ENCODE measurements around the gene ZBTB46. TPM values are rescaled to one million over a fixed set of nuclear protein-coding genes. Genes with fewer than 3 reads are reported as not detected.
"Not testable (repeated sequence)": the region's sequence is repeated elsewhere in the genome, so short reads cannot be mapped to it uniquely, and the experiment has no call there.

Gene ZBTB46
- total RNA-seq, 1 donor from 2014 or later = 0.84 TPM

GRCh38 chr20:63731410-63731809 lies 99.7 kb downstream of the ZBTB46 start:
- peaks cover 36% of the 10 kb centered on the region for H3K4me1 Mint-ChIP-seq
- peaks cover 41% of the 10 kb centered on the region for H3K36me3 Mint-ChIP-seq (ENCODE audit: low read depth)
- peaks cover 3% of the 10 kb centered on the region for H3K9me3 Mint-ChIP-seq
- no peak overlapping the region for H3K4me3 Mint-ChIP-seq
- H3K27ac Mint-ChIP-seq = no peak overlapping the region
- H3K27me3 Mint-ChIP-seq = no peaks in the 10 kb centered on the region
- intact Hi-C loops (cut with micrococcal nuclease) = loop anchor here (5.0 to 10.0 kb wide), 2 partner anchors 94 to 243 kb away; partner anchors contain the start of gene SAMD10
- DNase-seq = no peak

GRCh38 chr20:63730189-63730733 lies 100.8 kb downstream of the ZBTB46 start:
- not testable (repeated sequence) for H3K27ac Mint-ChIP-seq, H3K4me3 Mint-ChIP-seq, H3K27me3 Mint-ChIP-seq, H3K9me3 Mint-ChIP-seq
- Mint-ChIP-seq H3K4me1 (peaks cover 33% of the 10 kb centered on the region), H3K36me3 (ENCODE audit: low read depth) (peaks cover 42% of the 10 kb centered on the region)
- DNase-seq = peak; percentile 65
- intact Hi-C loops (cut with micrococcal nuclease) = loop anchor here (1.0 to 10.0 kb wide), 3 partner anchors 23 to 245 kb away; partner anchors contain the start of genes ARFRP1 and SAMD10

GRCh38 chr20:63722967-63723622 lies 108.0 kb downstream of the ZBTB46 start:
- Mint-ChIP-seq H3K36me3 (ENCODE audit: low read depth) (peaks cover 65% of the 10 kb centered on the region), H3K9me3 (peaks cover 13% of the 10 kb centered on the region), H3K4me1 (peaks cover 23% of the 10 kb centered on the region)
- intact Hi-C loops (cut with micrococcal nuclease); H3K27ac Mint-ChIP-seq; H3K27me3 Mint-ChIP-seq; H3K4me3 Mint-ChIP-seq; DNase-seq: not testable (repeated sequence)

GRCh38 chr20:63718996-63719395 lies 112.1 kb downstream of the ZBTB46 start:
- Mint-ChIP-seq H3K36me3 (ENCODE audit: low read depth) (peaks cover 75% of the 10 kb centered on the region), H3K27me3 (no peaks in the 10 kb centered on the region), H3K27ac (no peak overlapping the region), H3K4me3 (no peak overlapping the region), H3K9me3 (peaks cover 14% of the 10 kb centered on the region), H3K4me1 (peaks cover 16% of the 10 kb centered on the region)
- DNase-seq = no peak
- intact Hi-C loops (cut with micrococcal nuclease) = no loop called here

GRCh38 chr20:63714858-63715257 lies 116.2 kb downstream of the ZBTB46 start:
- DNase-seq = no peak
- Mint-ChIP-seq H3K4me1 (peaks cover 19% of the 10 kb centered on the region), H3K9me3 (peaks cover 14% of the 10 kb centered on the region), H3K36me3 (ENCODE audit: low read depth) (peaks cover 79% of the 10 kb centered on the region), H3K27ac (no peak overlapping the region), H3K27me3 (no peaks in the 10 kb centered on the region), H3K4me3 (no peak overlapping the region)
- intact Hi-C loops (cut with micrococcal nuclease) = no loop called here

- Mint-ChIP-seq H3K4me1 (peaks cover 24% of the 10 kb centered on the region), H3K27me3 (no peaks in the 10 kb centered on the region), H3K27ac (no peak overlapping the region), H3K36me3 (ENCODE audit: low read depth) (peaks cover 72% of the 10 kb centered on the region), H3K4me3 (no peak overlapping the region), H3K9me3 (peaks cover 8% of the 10 kb centered on the region)
- no peak for DNase-seq
- intact Hi-C loops (cut with micrococcal nuclease) = no loop called here
Measured at GRCh38 chr20:63712191-63712590, 118.9 kb downstream of the ZBTB46 start.

GRCh38 chr20:63711085-63711645 lies 119.9 kb downstream of the ZBTB46 start:
- no peak for DNase-seq
- H3K36me3 Mint-ChIP-seq (ENCODE audit: low read depth) = peaks cover 68% of the 10 kb centered on the region
- peaks cover 28% of the 10 kb centered on the region for H3K4me1 Mint-ChIP-seq
- intact Hi-C loops (cut with micrococcal nuclease) = no loop called here
- H3K9me3 Mint-ChIP-seq = peaks cover 7% of the 10 kb centered on the region
- no peaks in the 10 kb centered on the region for H3K27me3 Mint-ChIP-seq
- H3K27ac Mint-ChIP-seq = no peak overlapping the region
- no peak overlapping the region for H3K4me3 Mint-ChIP-seq

GRCh38 chr20:63709149-63709527 lies 121.9 kb downstream of the ZBTB46 start:
- intact Hi-C loops (cut with micrococcal nuclease) = loop anchor here (5.0 kb wide), 3 partner anchors 33 to 353 kb away; partner anchors contain the start of genes TCEA2 and UCKL1
- Mint-ChIP-seq H3K27me3 (no peaks in the 10 kb centered on the region), H3K4me1 (peaks cover 27% of the 10 kb centered on the region), H3K27ac (no peak overlapping the region), H3K9me3 (no peaks in the 10 kb centered on the region), H3K4me3 (peak overlapping the region; percentile 95), H3K36me3 (ENCODE audit: low read depth) (peaks cover 65% of the 10 kb centered on the region)
- no peak for DNase-seq

- Mint-ChIP-seq H3K9me3 (no peaks in the 10 kb centered on the region), H3K4me3 (peak overlapping the region; percentile 95), H3K4me1 (peaks cover 27% of the 10 kb centered on the region), H3K27me3 (no peaks in the 10 kb centered on the region), H3K27ac (peak overlapping the region; percentile 80), H3K36me3 (ENCODE audit: low read depth) (peaks cover 60% of the 10 kb centered on the region)
- intact Hi-C loops (cut with micrococcal nuclease) = loop anchor here (5.0 kb wide), 3 partner anchors 34 to 354 kb away; partner anchors contain the start of genes TCEA2 and UCKL1
- DNase-seq = no peak
Measured at GRCh38 chr20:63708301-63709148, 122.5 kb downstream of the ZBTB46 start.

- peak; percentile 97 for DNase-seq
- peaks cover 27% of the 10 kb centered on the region for H3K4me1 Mint-ChIP-seq
- peaks cover 58% of the 10 kb centered on the region for H3K36me3 Mint-ChIP-seq (ENCODE audit: low read depth)
- intact Hi-C loops (cut with micrococcal nuclease) = loop anchor here (1.0 to 5.0 kb wide), 7 partner anchors 23 to 355 kb away; partner anchors contain the start of genes PTK6, RTEL1, TCEA2 and UCKL1
- H3K27me3 Mint-ChIP-seq = no peaks in the 10 kb centered on the region
- no peaks in the 10 kb centered on the region for H3K9me3 Mint-ChIP-seq
- H3K27ac Mint-ChIP-seq = peak within 1 kb of the TSS; percentile 84
- H3K4me3 Mint-ChIP-seq = peak within 1 kb of the TSS; percentile 95
Measured at GRCh38 chr20:63707558-63708300, 123.3 kb downstream of the ZBTB46 start, which contains the start of the genes ARFRP1 and ZGPAT. Gene ARFRP1 (minus strand): TSS chr20:63707976. CDS start chr20:63707091, 885 bp downstream. Gene ZGPAT (plus strand): TSS chr20:63708039. CDS start chr20:63708581, 542 bp downstream.

GRCh38 chr20:63706852-63707557 lies 124.1 kb downstream of the ZBTB46 start:
- DNase-seq = peak; percentile 89
- H3K27ac Mint-ChIP-seq = peak overlapping the region; percentile 84
- H3K4me3 Mint-ChIP-seq = peak overlapping the region; percentile 95
- H3K4me1 Mint-ChIP-seq = peaks cover 27% of the 10 kb centered on the region
- H3K27me3 Mint-ChIP-seq = no peaks in the 10 kb centered on the region
- intact Hi-C loops (cut with micrococcal nuclease) = loop anchor here (1.0 to 5.0 kb wide), 8 partner anchors 23 to 355 kb away; partner anchors contain the start of genes PTK6, RTEL1, TCEA2 and UCKL1
- peaks cover 50% of the 10 kb centered on the region for H3K36me3 Mint-ChIP-seq (ENCODE audit: low read depth)
- no peaks in the 10 kb centered on the region for H3K9me3 Mint-ChIP-seq

- Mint-ChIP-seq H3K27ac (peak overlapping the region; percentile 84), H3K36me3 (ENCODE audit: low read depth) (peaks cover 43% of the 10 kb centered on the region), H3K9me3 (no peaks in the 10 kb centered on the region), H3K27me3 (no peaks in the 10 kb centered on the region), H3K4me1 (peaks cover 27% of the 10 kb centered on the region), H3K4me3 (peak overlapping the region; percentile 95)
- no peak for DNase-seq
- intact Hi-C loops (cut with micrococcal nuclease) = loop anchor here (1.0 to 5.0 kb wide), 5 partner anchors 36 to 356 kb away; partner anchors contain the start of genes PTK6, TCEA2 and UCKL1
Measured at GRCh38 chr20:63706027-63706695, 124.9 kb downstream of the ZBTB46 start.

Measured in activated CD4-positive, alpha-beta T cell treated with anti-CD3 and anti-CD28 coated beads, Interleukin-2, amount 10 ng/mL, durations not matched to agents 24 days and 14 days (primary cell).